A204.1 (cell line): ENCODE data around the gene NR6A1.

Experiments used
- FAIRE-seq: peaks from 2 replicates; lab custom pipeline; 2012; peaks lifted over from hg19 to GRCh38; lab: Jason Lieb, UNC

NR6A1 gene

DNA sequence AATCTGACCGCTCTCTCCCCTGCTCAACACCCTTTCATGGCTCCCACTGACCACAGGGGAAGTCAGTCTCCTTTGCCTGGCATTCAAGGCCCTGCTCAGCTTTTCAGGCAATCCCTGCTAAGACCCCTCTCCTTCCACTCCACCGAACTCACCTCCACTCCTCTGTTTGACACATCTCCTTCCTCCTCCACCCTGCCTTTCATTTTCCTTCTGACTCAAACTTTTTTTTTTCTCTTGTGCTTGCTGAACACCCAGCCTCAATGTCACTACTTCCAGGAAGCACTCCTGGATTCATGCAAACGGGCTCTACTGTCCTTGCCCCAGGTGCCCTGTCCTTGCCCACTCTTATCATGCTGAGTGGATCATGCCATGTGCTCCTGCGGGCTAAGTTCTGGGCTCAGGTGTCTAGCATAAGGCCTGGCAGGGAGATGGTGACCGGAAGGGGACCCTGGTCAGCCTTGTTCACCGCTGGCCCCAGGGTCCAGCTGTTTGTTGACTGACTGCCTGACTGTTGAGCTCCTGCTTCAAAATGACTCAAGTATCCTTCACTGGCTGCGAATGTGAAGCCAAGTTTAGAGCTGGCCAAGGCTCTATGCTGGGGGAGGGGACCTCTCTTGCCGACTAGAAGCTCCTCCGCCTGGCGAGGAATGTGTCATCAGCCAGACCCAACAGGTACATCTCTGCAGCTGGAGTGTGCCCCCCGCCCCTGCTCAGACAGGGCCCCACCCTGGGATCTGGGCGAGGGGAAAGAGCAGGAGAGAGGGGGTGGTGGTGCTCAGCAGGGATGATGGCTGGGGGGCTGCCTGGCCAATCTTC lies 270.1 kb downstream of the NR6A1 start:
- FAIRE-seq = no peak

DNA sequence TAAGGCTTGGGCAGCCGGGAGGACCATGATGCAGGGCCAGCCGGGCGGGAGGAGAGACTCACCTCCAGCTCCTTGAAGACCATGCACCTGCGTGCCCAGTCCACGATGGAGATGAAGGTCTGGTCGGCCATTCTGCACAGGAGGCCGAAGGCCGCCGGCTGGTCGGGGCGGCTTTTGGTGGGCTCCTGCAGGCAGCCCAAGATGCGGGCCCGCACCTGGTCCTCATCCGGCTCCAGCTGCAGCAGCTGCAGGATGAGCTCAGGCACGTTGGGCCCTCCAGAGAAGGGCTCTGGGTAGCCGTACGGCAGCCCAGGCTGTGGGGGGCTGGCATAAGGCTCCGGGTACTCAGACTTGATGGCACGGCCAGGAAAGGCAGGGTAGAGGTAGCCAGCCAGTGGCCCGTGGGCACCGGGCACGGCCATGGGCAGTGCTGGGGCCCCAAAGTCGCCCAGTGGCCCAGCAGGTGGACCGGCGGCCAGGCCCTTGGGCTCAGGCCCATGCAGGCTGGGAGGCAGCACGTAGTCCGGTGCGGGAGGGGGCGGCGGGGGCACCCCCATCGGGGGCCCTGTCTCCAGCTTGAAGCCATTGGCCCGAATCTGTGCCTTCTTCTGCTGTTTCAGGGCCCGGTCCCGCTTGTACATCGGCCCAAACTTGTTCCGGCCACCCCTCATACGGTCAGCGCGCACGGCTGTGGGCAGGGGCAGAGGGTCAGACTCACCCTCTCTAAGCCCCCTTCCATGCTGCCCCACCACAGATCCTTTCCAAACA lies 270.9 kb downstream of the NR6A1 start:
- FAIRE-seq = no peak

GRCh38 chr9:124499216-124499615 lies 271.9 kb downstream of the NR6A1 start:
- FAIRE-seq = no peak

DNA sequence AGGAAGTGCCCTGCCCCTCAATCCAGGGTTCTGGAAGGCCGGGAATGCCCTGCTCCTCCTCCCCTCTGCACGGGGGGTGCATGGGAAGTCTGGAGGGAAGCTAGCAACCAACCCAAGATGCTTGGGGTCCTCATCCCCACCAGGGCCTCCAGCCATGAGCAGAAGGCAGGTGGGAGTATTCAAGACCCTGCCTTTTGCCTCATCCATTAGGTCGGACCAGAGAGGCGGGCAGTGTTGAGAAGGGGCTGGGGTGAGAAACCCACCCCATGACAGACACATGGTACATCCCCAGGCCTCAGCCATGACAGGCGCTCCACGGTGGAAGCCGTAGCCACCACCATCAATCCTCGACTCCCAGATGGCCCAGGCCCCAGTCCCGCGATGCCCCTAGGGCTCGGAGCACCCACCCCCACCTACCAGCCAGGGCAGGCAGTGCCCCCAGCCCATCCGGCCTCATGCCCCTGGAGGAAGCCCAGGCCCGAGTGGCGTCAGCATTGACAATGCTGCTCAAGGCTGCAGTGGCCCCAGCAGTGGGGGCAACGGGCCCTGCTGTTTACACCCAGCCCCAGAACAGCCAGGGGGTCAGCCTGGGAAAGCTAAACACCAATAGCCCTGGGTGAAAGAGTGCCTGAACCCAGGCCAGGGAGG lies 272.5 kb downstream of the NR6A1 start:
- FAIRE-seq = no peak

GRCh38 chr9:124498040-124498439 lies 273.1 kb downstream of the NR6A1 start:
- FAIRE-seq = no peak

- no peak for FAIRE-seq
Measured at GRCh38 chr9:124497441-124497840, 273.7 kb downstream of the NR6A1 start.

- no peak for FAIRE-seq
Measured at GRCh38 chr9:124496463-124496862, 274.6 kb downstream of the NR6A1 start.

GRCh38 chr9:124496075-124496449 lies 275.0 kb downstream of the NR6A1 start:
- FAIRE-seq = no peak

DNA sequence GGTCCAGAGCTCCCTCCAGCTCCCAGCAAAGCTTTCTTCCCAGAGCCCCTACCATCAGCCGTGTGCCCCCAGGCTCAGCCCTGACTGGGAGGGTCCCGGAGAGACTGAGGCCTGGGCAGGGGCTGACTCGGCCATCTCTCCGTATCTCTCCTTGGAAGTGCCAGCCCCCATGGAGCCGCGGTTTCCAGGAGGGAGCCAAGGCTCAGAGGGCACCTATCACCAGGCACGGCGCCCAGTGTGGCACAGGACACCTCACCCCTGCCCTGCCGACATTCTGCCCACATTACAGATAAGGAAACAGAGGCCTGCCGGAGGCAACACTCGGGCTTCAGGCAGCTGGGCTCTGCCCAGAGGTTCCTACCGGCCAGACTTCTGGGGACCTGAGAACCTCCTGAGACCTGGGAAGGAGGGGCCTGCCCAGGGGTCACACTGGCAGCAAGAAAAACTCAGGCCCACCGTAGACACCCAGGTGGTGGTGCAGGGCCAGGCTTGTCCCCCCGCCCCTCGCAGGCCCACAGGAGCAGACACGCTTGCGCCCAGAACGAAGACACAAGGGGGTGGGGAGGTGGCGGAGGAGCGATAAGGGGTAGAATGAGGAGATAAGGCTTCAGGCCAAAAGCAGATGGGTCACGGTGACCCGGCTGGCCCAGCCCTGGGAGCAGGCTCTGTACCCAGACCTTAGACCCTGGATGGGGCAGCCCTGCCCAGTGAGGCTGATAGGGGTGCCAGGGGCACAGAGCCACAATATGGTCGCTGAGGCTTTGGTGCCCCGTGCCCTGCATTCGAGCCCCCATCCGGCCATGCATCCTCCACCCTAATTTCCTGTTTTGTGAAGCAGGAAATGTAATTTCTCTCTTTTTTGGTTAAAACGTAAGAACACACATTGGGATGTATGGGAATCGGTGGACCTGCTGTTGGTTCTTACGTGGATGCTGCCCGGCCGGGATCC lies 275.7 kb downstream of the NR6A1 start:
- no peak for FAIRE-seq

- FAIRE-seq = no peak
Measured at GRCh38 chr9:124493794-124494479, 277.2 kb downstream of the NR6A1 start.

- FAIRE-seq = no peak
Measured at GRCh38 chr9:124493218-124493617, 277.9 kb downstream of the NR6A1 start.

DNA sequence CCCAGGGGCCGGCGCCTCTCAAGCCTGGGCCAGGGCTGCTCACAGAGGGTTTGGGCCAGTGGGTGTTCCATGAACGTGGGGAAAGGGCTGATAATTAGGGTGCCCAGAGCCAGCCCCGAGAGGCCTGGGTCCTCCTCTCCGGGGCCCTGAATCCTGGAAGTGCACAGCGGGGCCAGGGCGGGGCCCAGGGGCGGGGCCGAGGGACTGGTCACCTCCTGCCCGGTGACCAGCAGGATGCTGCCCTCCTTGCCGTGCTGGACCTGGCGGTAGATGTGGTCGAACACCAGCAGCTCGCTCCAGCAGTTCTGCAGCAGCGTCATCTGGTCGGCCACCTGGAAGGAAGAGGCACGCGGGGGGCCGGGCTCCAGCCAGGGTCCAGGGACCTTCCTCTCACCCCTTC lies 278.3 kb downstream of the NR6A1 start:
- FAIRE-seq = no peak

DNA sequence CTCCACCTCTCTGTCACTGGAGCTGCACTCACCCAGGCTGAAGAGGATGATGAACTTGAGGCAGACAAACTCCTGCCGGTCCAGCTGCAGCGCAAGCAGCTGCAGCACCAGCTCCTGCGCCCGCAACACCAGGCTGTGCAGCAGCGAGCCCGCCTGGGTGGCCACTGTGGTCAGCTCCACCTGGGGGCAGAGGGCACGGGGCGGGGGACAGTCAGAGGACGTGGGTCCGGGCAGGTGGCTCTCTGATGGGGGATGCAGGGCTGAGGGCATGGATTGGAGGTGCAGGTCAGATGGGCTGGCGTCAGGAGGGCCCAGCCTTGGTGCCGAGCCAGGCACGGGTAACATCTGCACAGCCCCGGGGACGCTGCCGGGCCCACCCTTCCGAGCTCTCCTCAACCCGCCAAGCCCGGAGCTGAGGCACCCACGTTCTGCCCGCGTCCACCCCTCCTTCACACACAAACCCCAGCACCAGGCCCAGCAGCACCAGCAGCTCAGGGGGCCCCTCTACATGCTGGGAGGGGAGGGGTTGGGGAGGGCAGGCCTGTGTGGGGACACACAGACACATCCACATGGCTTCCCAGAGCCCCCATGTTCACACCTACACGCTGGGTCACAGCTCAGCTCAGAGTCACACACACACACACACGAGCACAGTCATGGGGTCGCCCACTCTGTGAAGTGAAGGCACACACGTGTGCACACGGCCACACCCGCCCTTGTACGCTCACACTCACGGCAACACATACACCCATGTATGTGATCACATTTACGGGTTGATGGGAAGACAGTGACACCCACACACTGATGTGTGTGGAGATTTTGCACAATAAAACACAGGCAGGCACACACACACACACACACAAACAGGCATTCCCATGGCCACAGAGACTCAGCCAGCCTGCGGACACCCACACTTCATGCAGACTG lies 279.8 kb downstream of the NR6A1 start:
- no peak for FAIRE-seq

GRCh38 chr9:124490004-124490403 lies 281.1 kb downstream of the NR6A1 start:
- FAIRE-seq = no peak

DNA sequence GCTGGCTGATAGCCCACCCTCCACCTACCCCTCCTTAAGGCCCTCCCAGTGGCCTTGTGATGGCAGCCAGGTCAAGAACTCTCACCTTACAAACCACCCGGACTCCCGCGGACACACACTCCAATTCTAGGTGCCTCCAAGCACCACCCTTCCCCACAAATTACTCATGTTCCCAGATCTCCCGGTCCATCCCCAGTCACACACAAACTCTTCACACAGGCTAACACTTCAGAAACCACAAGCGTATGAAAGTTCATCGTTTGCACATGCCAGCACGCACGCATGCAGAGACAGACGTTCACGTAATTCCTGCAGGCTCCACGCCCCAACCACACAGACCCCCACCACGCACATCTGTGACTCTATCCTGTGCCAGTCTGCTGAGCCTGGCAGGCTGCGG lies 281.9 kb downstream of the NR6A1 start:
- no peak for FAIRE-seq

DNA sequence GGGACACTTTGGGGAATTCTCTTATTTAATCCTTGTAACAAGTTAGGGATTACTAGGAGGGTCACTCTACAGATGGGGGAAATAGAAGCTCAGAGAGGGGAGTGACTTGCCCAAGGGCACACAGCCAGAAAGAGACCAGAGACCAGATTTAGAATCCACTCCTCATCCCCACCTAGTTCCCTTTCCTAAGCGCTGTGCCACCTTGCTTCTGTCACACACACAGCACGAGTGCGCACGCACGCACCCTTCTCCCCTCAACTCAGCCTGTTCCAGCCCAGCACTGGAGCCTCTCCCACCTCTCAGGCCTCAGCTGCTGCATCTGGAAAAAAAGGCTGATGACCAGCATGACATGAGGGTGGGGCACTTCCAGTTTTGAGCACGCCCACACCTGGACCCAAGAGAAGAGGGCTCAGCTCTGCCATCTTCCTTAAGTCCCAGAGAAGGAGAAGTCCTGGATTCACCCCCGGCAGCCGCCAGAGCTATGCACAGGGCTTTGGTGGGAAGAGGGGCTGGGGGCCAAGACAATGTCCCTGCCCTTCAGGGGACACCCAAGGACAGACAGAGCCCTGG lies 282.4 kb downstream of the NR6A1 start:
- FAIRE-seq = no peak

GRCh38 chr9:124487260-124488182 lies 283.6 kb downstream of the NR6A1 start:
- no peak for FAIRE-seq

DNA sequence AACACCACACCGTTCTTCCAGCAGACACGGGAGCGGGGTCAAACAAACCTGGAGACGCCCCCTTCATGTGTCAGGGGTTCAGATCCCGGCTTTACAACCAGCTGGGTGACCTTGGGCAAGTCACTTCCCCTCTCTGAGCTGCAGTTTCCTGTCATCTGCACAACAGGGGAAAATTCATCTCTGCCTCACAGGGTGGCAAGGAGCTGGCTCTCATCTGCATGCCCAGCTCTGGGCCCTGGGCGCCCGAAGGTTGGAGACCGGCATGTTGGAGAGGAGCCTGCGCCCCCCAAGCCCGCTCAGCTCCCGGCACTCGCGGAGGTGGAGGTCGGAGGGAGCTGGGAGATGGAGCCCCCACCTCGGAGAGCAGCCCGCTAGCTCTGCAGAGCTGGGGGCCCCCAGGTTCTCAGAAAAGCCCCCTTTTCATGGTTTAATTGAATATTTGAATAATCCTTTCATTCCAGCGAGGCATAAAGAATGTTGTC lies 284.3 kb downstream of the NR6A1 start:
- no peak for FAIRE-seq

GRCh38 chr9:124485936-124486335 lies 285.2 kb downstream of the NR6A1 start:
- no peak for FAIRE-seq
